GM08714 (cell line): Measurements from ENCODE around the gene UMODL1.

Source experiments
- H3K4me3 ChIP-seq: fragments of 200-500 bp; sonication (Bioruptor generic); 2 replicates; pipeline ENCODE4 v1.5.1; 2014; ENCODE audit warnings: mild to moderate bottlenecking, low read length, inconsistent platforms
- ZNF274 ChIP-seq: IDR thresholded peaks from 2 replicates; pipeline ENCODE4 v1.6.1; 2012; ENCODE audit warnings: mild to moderate bottlenecking, low read depth, low read length

The UMODL1 gene

DNA sequence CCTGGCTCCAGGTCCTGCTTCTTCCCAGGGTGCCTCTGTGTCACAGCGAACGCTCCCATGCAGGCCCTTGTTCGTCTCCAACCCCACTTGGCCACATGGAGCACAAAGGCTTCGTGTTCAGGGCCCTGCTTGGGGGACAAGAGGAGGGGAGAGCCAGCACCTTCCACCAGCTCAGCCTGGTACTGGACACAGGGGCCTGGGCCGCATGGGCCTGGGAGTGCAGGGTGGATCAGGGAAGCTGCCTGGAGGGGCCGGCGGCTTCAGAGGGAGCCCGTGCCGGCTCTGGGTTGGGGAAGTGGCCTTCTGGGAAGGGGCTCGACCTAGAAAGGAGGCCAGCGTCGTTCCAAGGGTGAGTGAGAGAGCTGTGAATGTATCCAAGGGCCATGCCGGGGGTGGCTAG lies 53.0 kb downstream of the UMODL1 start:
- H3K4me3 ChIP-seq = no peak overlapping the region
- TF ChIP-seq ZNF274 = no peak

GRCh38 chr21:42124826-42125570 lies 53.9 kb downstream of the UMODL1 start:
- H3K4me3 ChIP-seq = no peak overlapping the region
- TF ChIP-seq ZNF274 = no peak

DNA sequence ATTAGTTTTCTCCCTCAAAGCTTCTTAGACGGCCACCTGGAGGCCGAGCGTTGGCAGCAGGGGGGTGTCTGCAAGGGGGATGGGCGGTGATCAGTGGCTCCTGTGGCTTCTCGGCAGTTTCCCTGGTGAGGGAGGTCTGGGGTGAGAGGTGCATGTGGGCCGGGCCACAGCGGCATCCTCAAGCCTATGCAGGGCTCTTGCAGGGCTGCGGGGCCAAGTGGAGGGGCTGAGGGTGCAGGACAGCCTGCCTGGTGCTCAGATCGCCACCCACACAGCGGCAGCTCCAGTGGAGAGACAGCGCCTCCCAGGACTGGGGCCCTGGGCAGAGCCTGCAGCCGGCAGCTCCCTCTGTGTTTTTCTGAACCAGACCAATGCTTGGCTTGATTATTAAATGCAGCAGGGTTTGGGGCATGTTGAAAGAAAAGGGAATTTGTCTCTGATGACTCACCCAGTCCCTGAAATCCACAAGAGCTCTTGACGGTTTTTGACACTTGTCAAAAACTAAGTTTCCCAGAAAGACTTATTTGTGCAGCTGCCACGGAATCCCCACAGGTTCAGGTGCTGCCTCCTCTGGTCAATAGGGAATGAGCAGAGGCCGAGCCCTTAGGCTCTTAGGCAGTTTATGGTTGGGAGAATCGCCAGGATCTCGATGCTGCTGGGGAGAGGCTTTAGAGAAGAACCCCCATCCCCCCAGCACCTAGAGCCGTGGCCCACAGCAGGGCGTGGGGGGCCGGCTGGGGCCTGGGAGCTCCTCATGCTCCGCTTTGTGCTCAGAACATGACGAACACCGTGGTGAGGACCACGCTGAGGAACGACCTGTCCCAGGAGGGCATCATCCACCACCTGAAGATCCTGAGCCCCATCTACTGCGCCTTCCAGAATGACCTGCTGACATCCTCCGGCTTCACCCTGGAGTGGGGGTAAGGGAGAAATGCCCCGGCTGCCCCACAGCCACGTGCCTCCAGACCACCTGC lies 54.7 kb downstream of the UMODL1 start:
- no peak for TF ChIP-seq ZNF274
- no peak overlapping the region for H3K4me3 ChIP-seq

DNA sequence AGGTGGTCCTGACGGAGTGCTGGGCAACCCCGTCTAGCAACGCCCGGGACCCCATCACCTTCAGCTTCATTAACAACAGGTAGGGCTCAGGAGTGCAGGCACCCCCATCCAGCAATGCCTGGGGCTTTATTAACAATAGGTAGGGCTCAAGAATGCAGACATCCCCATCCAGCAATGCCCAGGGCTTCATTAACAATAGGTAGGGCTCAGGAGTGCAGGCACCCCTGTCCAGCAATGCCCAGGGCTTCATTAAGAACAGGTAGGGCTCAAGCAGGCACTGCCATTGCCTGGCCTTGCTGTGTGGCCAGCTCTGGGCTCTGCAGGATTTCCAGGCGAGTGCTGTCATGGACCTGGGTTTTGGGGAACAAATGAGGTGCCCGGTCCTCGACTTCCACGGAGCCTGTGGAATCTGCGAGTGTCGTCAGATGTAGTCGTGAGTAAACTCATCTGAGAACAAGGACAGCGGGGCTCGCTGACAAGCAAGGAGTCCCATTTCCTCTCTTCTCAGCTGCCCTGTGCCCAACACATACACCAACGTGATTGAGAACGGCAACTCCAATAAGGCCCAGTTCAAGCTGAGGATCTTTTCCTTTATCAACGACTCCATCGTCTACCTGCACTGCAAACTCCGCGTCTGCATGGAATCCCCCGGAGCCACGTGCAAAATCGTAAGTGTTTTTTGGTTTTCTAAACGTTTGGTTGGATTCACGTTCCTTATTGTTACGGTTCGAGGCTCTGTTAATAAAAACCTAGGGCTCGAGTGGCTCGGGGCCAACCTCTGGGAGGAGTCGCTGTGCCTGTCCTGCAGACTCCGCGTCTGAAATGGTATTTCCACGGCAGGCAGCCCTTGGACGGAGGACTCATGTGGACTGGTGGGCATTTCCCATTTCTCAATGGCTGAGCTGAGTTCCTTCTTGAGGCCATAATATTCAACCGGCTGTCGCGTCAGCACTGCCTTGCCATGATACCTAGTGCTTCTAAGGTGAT lies 56.3 kb downstream of the UMODL1 start:
- no peak overlapping the region for H3K4me3 ChIP-seq
- TF ChIP-seq ZNF274 = no peak

- H3K4me3 ChIP-seq = no peak overlapping the region
- TF ChIP-seq ZNF274 = no peak
These were observed 58.5 kb downstream of the UMODL1 start for GRCh38 chr21:42129300-42130266.

- TF ChIP-seq ZNF274 = no peak
- no peak overlapping the region for H3K4me3 ChIP-seq
These were observed 59.3 kb downstream of the UMODL1 start for GRCh38 chr21:42130441-42130840.

DNA sequence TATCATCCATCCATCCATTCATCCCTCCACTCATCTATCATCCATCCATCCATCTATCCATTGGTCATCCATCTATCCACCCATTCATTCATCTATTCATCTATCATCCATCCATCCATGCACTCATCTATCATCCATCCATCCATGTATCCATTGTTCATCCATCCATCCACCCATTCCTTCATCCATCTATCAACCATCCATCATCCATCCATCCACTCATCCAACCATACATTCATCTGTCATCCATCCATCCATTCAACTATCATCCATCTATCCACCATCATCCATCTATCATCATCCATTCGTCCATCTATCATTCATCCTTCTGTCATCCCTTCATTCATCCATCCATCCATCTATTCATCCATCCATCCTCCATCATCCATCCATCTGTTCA lies 61.1 kb downstream of the UMODL1 start:
- no peak overlapping the region for H3K4me3 ChIP-seq
- no peak for TF ChIP-seq ZNF274

DNA sequence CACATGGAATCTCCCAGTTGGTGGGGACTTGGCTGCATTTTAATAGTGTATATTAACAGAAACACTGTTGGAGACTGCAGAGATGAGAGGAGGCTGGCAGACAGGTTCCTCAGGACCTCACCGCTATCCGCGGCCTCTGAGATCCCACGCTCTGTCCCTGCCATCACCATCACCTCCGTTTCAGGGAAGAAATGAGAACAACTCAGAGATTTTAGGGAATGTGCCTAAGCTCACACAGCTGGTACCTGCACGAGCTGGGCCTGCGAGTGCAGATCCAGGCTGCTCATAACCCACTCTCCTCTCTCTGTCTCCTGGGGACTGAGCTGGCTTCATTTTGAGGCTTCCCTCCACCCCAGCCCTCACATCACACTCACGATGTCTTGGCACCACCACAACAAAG lies 62.0 kb downstream of the UMODL1 start:
- H3K4me3 ChIP-seq = no peak overlapping the region
- no peak for TF ChIP-seq ZNF274

- H3K4me3 ChIP-seq = no peak overlapping the region
- TF ChIP-seq ZNF274 = no peak
These were observed 64.4 kb downstream of the UMODL1 start for GRCh38 chr21:42135386-42136052.

DNA sequence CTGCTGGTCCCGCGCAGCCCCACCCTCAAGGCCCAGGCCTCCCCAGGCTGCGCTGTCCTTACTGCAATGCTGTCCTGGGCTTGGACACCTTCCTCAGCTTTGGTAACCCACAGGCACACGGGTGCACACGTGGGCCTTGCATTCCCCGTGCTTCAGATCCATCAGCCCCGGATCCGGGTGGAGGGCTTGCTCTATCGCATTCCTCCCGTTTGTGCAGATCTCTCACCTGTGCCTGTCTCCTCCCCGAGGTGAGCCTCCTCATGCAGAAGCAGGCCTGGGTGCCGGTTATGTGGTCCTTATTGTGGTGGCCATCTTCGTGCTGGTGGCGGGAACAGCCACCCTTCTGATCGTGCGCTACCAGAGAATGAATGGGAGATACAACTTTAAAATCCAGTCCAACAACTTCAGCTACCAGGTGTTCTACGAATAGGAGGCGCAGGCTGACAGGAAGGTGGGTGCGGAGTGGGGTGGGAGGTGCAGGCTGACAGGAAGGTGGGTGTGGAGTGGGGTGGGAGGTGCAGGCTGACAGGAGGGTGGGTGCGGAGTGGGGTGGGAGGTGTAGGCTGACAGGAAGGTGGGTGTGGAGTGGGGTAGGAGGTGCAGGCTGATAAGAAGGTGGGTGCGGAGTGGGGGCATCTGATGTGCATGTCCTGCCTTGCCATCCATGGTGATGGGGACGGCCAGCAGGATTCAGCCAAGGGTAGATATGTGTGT lies 66.2 kb downstream of the UMODL1 start:
- H3K4me3 ChIP-seq = no peak overlapping the region
- TF ChIP-seq ZNF274 = no peak

- no peak overlapping the region for H3K4me3 ChIP-seq
These were observed 69.2 kb downstream of the UMODL1 start for GRCh38 chr21:42140196-42140934.

More at GRCh38 chr21:42140196-42140934, 69.2 kb downstream of the UMODL1 start:
- no peak for TF ChIP-seq ZNF274
